ENCODE results near the gene CUBN.

The CUBN gene

DNA sequence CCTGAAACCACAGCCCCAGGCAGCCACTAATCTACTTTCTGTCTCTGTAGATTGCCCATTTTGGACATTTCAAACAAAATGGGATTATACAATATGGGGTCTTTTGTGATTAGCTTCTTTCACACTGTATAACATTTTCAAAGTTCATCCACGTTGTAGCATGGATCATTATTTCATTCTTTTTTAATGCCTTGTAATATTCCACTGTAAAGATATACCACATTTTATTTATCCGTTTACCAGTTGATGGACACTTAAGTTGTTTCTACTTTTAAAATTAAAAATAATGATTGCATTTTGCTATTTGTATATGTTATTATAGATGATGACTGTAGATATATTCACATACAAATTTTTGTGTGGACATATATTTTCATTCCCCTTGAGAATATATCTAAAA, 60.7 kb downstream of the CUBN start:
- no peak for DNase-seq (ENCODE audit: low spot score)

DNA sequence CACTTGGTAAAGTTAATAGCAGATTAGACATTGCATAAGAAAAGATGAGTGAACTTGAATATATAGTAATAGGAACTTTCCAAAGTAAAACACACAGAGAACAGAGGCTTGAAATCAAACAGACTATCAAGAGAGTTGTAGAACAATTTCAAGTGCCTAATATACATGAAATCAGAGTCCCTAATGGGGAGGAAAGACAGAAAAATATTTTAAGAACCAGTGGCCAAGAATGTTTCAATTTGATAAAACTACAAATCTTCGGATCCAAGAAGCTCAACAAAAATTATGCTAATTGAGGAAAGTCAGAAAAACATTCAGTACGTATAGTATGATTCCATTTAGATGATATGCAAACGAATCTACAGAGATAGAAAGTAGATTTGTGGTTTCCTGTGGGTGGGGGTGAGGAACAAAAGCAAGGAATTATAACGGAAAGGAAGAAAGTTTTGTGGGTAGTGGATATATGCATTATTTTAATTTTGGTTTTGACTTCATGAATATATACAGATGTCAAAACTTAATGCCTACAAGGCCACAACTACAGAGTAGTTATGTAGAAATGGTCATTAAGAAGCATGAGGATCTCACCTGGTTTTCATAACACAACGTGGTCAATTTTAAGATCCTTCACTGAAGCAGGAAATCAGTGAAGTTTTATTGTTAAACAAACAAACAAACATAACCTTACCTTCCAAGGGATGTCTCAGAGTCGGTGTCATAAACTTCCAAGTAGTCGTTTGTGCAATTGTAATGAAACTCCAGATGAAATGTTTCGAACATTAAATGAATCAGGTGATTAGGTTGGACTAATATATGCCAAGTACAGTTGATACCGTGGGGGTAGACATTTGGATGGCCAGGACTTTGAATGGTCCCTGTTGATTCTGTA, 62.0 kb downstream of the CUBN start:
- DNase-seq (ENCODE audit: low spot score): no peak

DNA sequence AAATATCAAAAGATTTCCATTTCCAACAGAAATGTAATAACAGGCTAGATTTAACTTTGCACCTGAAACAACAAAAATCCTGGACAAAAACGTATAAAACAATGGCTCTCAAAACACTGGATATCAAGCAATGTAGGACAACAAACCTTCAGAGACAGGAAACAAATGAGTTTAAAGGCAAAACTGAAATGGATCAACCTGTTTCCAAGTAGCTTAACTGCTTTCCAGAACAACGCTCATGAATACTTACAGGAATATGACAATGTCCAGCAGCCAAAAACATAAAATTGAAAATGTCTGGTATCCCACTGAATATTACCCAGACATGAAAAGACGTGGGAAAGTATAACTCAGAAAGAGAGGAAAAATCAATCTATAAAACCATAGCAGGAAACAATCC, 62.8 kb downstream of the CUBN start:
- no peak for DNase-seq (ENCODE audit: low spot score)

DNA sequence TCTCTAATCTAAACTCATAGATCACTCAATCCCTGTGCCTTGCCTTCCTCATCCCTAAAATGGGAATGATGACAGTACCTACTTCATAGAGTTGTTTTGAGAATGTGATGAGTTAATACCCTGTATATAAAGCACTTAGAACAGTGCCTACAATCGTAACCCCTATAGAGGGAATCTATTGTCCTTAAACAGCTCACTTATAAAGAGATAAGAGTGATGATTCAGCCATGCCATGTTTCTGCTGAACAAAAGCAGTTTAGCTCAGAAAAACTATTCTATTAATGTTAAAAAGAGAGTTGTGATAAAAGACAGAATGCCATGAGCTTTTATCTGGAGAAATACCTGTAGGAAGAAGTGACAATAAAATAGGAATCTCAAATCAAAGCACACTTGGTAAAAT, 63.6 kb downstream of the CUBN start:
- DNase-seq (ENCODE audit: low spot score): no peak

DNA sequence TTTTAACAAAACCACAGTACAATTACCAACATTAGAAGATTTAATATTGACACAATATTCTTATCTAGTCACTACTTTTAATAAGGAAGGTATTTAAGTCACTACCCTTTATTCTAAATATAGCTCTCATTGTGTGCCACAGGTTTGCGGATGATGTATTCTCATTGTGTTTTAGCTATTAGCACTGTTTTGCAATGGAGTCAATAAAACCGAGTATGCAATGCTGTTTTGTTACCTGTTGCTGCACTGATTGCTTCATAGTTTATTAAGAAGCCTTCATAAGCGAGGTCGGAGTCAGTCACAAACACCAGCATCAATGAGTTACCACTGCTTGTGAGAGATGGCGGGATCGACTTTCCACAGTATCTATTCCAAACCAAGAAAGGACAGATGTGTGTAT, 64.3 kb downstream of the CUBN start:
- DNase-seq (ENCODE audit: low spot score): no peak

DNA sequence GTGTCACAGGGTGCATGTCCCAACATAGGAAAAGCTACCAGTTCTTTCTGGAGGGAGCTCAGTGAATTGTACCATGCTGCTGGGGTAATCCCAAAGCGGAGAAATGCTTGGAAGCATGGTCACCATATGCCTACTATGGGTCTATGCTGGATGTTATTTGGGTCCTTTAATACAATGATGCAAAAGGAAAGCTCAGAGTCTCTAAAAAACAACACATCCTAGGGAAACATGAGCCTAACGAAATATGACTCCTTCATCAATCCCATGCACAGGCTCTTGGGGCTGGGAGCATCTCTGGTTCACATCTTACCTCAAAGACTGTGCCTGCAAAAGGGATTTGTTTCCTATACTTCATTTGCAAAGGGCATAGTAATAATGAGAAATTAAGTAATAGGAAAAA, 65.2 kb downstream of the CUBN start:
- no peak for DNase-seq (ENCODE audit: low spot score)

DNA sequence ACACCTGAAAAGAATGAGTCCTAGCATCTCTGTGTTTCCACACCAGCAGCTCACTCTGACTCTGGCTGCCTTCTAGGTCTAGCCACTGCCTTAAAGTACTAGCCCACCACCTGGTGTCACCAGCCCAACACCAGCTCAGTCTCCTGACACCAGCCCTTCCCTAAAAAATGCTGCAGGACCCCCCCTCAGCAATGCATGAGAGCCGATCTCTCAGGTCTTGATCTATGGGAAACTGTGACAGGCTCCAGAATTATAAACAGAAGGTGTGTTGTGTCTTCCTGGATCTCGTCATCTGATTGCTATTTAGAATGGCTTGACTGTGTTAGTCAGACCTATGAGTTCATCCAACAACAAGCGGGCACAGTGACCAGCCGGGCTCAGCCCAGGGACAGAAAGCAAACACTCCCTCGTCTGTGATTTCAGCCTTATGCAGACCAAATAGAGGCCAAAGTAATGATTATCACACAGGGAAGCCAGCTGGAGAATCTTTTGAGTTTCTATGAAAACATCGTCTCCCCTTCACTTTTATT, 66.6 kb downstream of the CUBN start:
- DNase-seq (ENCODE audit: low spot score): no peak

DNA sequence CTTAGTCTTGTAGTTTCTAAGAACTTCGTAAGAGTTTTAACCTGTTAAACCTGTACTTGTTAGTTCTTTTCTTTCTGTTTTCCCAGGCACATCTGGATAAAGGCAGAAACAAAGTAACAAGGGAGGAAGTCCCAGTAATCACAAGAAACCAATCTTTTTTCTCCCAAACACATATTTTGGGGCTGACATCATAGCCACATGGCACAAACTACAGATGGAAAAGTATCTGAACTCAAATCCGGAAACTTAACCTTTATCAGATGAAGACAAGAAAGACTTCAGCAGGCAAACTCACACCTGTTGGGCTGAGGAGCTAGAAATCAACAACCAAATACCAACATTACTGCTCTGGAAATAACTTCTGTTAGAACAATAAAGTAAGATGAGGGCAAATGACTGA, 67.1 kb downstream of the CUBN start:
- DNase-seq (ENCODE audit: low spot score): no peak

DNA sequence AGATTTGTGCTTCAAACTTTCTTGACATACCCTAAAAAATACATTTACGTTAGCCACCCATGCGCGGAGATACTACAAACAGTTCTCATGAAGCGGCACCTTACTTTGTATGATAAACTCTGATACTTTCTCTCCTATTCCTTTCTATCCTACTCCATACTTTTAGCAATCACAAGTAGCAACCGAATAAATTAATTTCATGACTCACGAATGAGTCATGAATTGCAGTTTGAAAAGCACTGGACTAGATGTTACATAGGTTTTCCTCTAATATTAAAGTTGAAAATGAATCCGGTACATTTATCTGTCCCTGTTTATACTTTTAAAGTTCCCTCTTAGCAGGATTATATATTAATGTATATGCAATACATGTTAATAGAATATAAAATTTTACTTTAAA, 67.6 kb downstream of the CUBN start:
- DNase-seq (ENCODE audit: low spot score): no peak

DNA sequence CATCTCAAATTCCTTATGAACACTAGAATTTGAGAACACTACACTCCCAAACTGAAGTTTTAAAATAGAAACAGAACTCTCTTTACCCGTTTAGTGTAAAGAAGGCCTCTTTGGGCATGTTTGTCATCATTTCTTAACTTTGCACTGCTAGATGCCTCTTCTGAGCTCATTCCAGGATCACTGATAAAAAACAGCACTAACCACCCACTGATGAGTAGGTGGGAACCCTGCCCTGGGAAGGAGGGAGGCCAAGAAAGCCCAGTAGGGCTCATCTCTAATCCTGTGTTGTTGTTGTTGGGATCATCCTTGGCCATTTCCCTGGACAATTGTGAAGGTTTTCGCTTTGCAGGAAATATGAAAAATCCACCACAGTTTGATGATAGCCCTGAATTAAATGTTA, 68.2 kb downstream of the CUBN start:
- no peak for DNase-seq (ENCODE audit: low spot score)

DNA sequence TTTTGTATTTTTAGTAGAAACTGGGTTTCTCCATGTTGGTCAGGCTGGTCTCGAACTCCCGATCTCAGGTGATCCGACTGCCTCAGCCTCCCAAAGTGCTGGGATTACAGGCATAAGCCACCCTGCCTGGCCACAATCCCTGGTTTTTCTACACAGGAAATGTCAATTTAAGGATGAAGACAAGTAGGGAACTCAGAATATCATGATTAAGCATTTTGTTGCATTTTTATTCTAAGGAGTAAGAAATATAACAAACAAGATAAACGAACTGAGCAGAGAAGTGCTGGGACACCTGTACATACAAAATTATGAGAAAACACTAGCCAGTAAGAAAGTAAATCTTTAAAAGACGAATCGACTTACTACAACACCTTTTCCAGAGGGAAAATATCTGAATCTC, 69.3 kb downstream of the CUBN start:
- DNase-seq (ENCODE audit: low spot score): no peak

DNA sequence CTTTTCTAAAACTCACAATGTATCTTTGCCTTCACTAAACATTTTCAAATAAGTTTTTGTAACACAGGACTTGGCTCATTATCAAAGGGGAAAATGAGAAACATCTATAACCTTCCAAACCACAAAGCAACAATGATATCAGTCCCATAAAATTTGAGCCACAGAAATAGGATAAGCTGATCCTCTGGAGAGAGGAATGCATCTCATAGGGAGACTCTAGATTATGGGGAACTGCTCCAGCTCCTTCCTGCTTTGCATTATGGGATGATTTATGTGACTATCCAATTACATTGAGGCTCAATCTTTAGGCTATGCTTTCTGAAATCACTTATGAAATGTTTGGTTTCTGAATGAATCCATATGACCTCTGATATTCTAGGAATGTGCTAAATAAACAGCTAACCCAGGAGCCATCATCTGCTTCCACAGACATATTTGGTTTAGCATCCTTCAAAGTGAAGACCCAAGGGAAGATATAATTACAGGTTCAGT, 70.4 kb downstream of the CUBN start:
- DNase-seq (ENCODE audit: low spot score): no peak

DNA sequence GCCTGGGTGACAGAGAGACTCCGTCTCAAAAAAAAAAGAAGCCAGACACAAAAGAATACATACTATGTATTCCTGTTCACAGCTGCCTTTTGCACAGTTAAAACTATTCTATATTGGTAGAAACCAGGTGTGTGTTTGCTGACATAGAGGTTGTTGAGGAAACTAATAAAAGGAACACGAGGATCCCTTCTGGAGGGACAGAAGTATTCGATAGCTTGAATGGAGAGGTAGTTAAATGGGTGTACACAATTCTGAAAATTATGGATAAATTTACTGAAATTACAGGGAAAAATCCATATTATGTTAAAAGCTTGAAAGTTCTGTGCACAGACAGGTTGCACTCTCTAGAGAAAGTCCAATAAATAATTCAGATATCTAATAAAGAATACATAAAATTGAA, 71.5 kb downstream of the CUBN start:
- DNase-seq (ENCODE audit: low spot score): no peak

DNA sequence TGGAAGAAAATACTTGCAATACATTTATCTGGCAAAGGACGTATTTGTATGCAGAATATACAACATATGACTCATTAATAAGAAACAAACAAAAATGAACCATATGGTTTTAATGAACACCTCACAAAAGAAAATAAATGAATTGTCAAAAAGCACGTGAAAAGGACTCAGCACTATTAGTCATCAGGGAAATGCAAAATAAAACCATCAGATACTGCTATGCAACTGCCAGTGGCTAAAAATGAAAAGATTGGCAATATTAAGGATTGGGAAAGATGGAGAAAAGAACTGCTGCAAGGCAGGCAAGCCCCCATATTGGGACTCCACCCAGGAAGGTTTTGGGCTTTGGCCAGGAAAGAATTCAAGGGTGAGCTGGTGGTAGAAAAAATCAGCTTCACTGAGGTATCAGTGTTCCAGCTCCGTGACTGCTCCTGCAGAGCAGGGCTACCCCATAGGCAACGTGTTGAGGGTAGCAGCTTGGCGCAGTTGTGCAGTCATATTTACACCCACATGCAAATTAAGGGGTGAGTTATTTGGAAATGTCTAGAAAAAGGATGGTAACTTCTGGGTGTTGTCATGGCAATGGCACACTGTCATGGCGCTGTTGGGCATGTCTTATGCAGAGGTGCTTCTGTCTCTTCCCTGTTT, 72.7 kb downstream of the CUBN start:
- DNase-seq (ENCODE audit: low spot score): no peak

DNA sequence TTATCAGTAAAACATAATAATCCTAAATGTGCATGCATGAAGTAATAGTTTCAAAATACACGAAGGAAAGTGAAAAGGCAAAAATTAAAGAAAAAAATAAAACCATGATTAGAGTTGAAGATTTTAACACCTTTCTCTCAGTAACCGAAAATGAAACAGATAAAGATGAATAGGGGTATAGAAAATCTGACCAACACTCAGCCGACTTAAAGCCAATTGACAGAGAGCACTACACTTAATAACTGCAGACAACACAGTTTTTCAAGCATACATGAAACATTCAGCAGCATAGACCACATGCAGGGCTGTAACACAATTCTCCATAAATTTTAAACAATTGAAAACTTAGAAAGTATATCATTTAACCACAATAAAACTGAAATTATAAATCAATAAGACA, 76.1 kb downstream of the CUBN start:
- no peak for DNase-seq (ENCODE audit: low spot score)

DNA sequence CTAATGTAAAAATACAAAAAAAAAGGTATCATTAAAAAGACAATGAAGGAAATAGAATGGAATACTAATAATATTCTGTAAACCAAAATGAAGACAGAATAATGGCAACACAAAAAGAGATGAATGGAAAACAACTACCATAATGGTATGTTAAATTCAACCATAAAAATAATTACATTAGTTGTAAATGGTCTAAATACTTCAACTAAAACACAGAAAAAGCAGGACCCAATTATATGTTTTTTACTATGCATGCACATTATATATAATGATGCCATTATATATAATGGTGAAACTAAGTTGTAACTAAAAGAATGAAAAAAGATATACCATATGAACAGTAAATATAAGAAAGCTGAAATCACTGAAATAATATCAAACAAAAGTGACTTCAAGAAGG, 76.5 kb downstream of the CUBN start:
- no peak for DNase-seq (ENCODE audit: low spot score)

DNA sequence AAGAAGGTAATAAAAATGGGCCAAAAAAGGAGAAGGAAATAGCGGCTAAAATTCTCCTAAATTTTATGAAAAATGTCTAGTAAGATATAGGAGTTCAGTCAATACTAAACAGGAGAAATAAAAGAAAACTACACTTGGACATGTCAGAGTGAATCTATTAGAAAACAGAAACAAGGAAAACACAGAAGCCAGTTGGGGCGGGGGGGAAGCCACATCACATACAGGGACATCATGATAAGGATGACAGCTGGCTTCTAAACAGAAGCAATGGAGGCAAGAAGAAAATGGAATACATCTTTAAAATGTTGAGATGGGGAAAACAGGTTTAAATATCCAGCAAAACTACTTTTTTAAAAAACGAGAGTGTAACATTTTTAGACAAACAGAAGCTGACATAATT, 77.8 kb downstream of the CUBN start:
- DNase-seq (ENCODE audit: low spot score): no peak

DNA sequence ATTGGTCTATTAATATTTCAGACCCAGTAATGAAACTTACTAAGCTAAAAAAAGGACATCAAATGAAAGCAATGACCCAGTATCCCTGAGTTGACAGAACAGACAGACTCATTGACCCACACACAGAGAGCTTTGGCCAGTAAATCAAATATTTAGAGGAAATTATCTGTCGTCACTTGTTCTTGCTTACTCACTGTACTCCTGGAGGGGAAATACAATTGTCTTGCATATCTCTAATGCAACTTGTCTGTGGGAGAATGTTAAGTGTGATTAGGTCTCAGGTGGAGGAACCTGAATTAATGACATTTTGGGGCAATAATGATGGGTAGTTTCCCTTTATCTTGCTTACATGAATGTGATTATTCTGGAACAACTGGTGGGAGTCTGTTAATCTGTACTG, 80.4 kb downstream of the CUBN start:
- DNase-seq (ENCODE audit: low spot score): no peak

DNA sequence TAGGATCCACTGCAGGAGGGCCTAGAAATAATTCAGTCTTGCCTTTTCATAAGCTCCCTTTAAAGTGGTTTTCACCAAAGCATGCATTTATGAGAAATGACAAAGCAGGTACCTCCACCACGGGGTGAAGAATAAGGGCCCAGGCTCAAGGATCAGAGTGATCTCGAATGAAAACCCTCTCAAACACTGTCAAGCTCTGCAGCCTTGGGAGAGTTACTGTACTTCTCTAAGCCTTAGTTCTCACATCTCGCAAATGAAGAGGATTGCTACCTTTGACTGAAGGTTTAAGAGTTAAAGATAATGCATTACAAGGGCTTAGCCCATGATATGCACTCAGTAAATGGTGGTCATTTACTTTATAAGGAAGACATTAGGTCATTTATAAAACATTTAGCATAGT, 81.7 kb downstream of the CUBN start:
- DNase-seq (ENCODE audit: low spot score): no peak

DNA sequence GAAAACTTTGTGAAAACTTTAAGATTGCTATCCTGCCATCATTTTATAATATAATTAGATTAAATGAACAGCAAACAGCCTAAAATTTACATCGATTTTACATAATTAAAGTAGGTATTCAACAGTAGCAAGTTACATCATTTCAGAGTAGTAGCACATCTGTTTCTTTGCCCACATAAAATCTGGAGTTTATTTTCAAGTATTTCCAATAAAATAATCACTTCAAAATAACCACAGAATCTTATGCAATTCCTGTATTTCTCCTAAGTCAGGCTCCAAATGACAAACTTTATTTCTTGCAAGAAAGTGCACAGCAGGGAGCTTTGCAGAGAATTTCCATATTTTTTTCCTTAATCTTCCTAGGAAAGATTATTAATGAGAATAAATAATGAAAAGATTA, 82.6 kb downstream of the CUBN start:
- DNase-seq (ENCODE audit: low spot score): no peak

DNA sequence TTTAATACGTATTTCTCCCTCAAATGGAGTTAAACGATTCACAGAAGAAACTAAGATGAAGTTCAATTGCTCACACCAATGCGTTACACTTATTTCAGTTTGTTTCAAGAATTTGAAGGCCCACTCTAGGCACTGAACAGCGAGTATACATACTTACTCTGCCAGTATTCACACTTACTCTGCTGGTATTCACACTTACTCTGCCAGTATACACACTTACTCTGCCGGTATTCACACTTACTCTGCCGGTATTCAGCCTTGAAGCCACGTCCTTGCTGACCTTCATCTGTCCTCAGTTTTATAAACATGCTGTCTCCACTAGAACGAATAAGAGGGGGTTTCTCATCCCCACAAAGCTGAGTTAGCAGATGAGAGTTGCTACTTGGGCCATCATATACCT, 86.0 kb downstream of the CUBN start:
- DNase-seq (ENCODE audit: low spot score): no peak

DNA sequence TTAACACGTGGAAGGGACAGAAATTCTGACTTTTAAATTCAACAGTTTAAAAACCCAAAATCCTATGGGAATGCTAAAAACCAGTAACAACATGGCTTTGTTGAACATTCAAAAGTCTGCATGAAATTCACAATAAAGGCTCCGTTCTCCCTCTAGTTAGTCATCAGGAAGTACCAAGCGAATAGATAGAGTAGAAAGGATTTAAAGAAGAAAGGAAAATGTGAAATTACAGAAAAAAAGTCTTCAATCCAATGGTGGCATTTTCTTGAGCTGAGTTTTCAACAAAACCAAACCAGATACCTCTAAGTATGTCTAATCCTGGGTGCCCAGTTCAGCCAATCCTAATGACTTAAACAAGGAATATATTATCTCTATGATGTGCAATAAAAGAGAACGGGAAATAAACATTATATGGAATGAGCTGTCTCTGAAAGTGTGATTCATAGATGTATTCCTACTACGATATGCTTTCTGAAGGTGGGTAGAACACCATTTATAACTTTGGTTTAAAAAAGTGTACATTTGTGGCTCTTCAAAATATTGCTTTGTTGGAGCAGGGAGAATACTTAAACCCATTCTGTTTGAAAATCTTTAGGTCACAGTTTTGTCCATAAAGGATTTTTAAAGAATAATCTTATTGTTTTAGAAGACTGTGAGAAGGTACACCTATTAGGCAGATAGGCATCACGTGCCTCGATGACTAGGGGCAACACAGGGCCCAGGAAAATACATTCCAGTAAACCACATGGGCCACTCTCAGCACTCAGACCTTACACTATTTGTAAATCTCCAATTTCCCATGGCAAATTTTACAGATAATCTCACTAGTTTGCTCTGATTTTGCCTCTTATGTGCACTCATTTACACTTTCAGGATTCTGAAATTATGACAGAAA, 87.7 kb downstream of the CUBN start:
- DNase-seq (ENCODE audit: low spot score): no peak

Measured in hematopoietic multipotent progenitor cell treated with erythropoietin and hydrocortisone succinate and interleukin-3 and kit ligand, for 17 days (in vitro differentiated cells).